Mesendoderm (in vitro differentiated cells): ENCODE results near the gene MMP17.
A peak's percentile ranks its signal among the peaks of the same experiment; 100 is the strongest.

Source experiments
- DNase-seq: peaks from one replicate; pipeline ENCODE4 v3.0.0; 2013
- H2AK5ac ChIP-seq: 2 replicates; pipeline ENCODE4 v1.6.1; 2013; ENCODE audit warnings: low read length, inconsistent platforms
- H2BK120ac ChIP-seq: 2 replicates; pipeline ENCODE4 v1.6.1; 2013; ENCODE audit warnings: low read depth, mild to moderate bottlenecking, low read length, moderate library complexity, mixed read lengths
- H2BK15ac ChIP-seq: replicated peaks from 2 replicates; pipeline ENCODE4 v1.6.1; 2013; ENCODE audit warnings: low read depth, mild to moderate bottlenecking, moderate library complexity
- H2BK5ac ChIP-seq: 2 replicates; pipeline ENCODE4 v1.6.1; 2013; ENCODE audit warnings: low read length, inconsistent platforms
- H3K18ac ChIP-seq: 2 replicates; pipeline ENCODE4 v1.6.1; 2013; ENCODE audit warnings: mild to moderate bottlenecking, low read length, mixed read lengths
- H3K23ac ChIP-seq: one replicate; pipeline ENCODE4 v1.6.1; 2013; ENCODE audit warnings: low read length
- H3K27ac ChIP-seq: 2 replicates; pipeline ENCODE4 v1.5.1; 2013; ENCODE audit warnings: low read depth, mild to moderate bottlenecking, inconsistent platforms, low read length, moderate library complexity
- H3K27me3 ChIP-seq: 2 replicates; pipeline ENCODE4 v1.6.1; 2013; ENCODE audit warnings: low read length, control low read depth, mild to moderate bottlenecking, inconsistent platforms; ENCODE audit not compliant: insufficient read depth, poor library complexity
- H3K36me3 ChIP-seq: 2 replicates; pipeline ENCODE4 v1.6.1; 2013; ENCODE audit warnings: low read length, inconsistent platforms; ENCODE audit not compliant: control insufficient read depth, insufficient read depth
- H3K4ac ChIP-seq: one replicate; pipeline ENCODE4 v1.6.1; 2013; ENCODE audit warnings: low read depth, mild to moderate bottlenecking, low read length, moderate library complexity
- H3K4me1 ChIP-seq: 2 replicates; pipeline ENCODE4 v1.6.1; 2013; ENCODE audit warnings: low read depth, low read length, inconsistent platforms; ENCODE audit not compliant: control insufficient read depth
- H3K4me2 ChIP-seq: 2 replicates; pipeline ENCODE4 v1.6.1; 2013; ENCODE audit warnings: low read length
- H3K4me3 ChIP-seq: 2 replicates; pipeline ENCODE4 v1.5.1; 2013; ENCODE audit warnings: mild to moderate bottlenecking, low read length
- H3K56ac ChIP-seq: one replicate; pipeline ENCODE4 v1.6.1; 2013; ENCODE audit warnings: low read length
- H3K79me1 ChIP-seq: 2 replicates; pipeline ENCODE4 v1.6.1; 2013; ENCODE audit warnings: low read length, inconsistent platforms
- H3K79me2 ChIP-seq: 2 replicates; pipeline ENCODE4 v1.6.1; 2013; ENCODE audit warnings: mild to moderate bottlenecking, low read length; ENCODE audit not compliant: control insufficient read depth, insufficient read depth
- H3K9ac ChIP-seq: 2 replicates; pipeline ENCODE4 v1.6.1; 2013; ENCODE audit warnings: low read length, inconsistent platforms
- H4K5ac ChIP-seq: one replicate; pipeline ENCODE4 v1.6.1; 2013; ENCODE audit warnings: low read length
- H4K8ac ChIP-seq: one replicate; pipeline ENCODE4 v1.6.1; 2013; ENCODE audit warnings: low read depth, mild to moderate bottlenecking, control low read depth, low read length, moderate library complexity
- WGBS: extraction: QIAGEN DNeasy Blood & Tissue Kit; methylation state at CpG from one replicate; pipeline ENCODE4 v1.1.7; 2013; ENCODE audit warnings: low lambda C conversion rate, missing lambda C conversion rate; ENCODE audit not compliant: insufficient coverage; ENCODE audit errors: extremely low coverage; 5-methylcytosine and 5-hydroxymethylcytosine counted together

MMP17 gene

GRCh38 chr12:131853832-131854797, 25.9 kb downstream of the MMP17 start:
- Histone ChIP-seq H4K8ac (no peak overlapping the region), H3K56ac (no peak overlapping the region), H3K79me1 (no peaks in the 10 kb centered on the region), H2BK15ac (no peak overlapping the region), H3K4me3 (no peak overlapping the region), H3K23ac (no peak overlapping the region), H3K4me1 (peaks cover 2% of the 10 kb centered on the region), H2AK5ac (no peak overlapping the region), H2BK120ac (no peak overlapping the region), H3K9ac (no peak overlapping the region), H3K79me2 (no peaks in the 10 kb centered on the region), H3K4ac (no peak overlapping the region), H3K36me3 (no peaks in the 10 kb centered on the region), H3K27me3 (no peaks in the 10 kb centered on the region), H3K18ac (no peak overlapping the region), H4K5ac (no peak overlapping the region), H3K27ac (no peak overlapping the region), H2BK5ac (no peak overlapping the region), H3K4me2 (no peak overlapping the region)
- no peak for DNase-seq
- WGBS = no CpG with 5 or more reads among the region's 35 CpGs

GRCh38 chr12:131854861-131855476, 26.8 kb downstream of the MMP17 start:
- H3K79me1 ChIP-seq = no peaks in the 10 kb centered on the region
- H3K79me2 ChIP-seq = no peaks in the 10 kb centered on the region
- H2BK5ac ChIP-seq = no peak overlapping the region
- H3K4me1 ChIP-seq = peaks cover 2% of the 10 kb centered on the region
- H4K5ac ChIP-seq = no peak overlapping the region
- H3K18ac ChIP-seq = no peak overlapping the region
- no peak overlapping the region for H2AK5ac ChIP-seq
- no peak overlapping the region for H2BK15ac ChIP-seq
- H3K27ac ChIP-seq = no peak overlapping the region
- H3K9ac ChIP-seq = no peak overlapping the region
- H3K4me3 ChIP-seq = no peak overlapping the region
- H3K4me2 ChIP-seq = no peak overlapping the region
- no peak overlapping the region for H4K8ac ChIP-seq
- no peaks in the 10 kb centered on the region for H3K36me3 ChIP-seq
- H3K4ac ChIP-seq = no peak overlapping the region
- no peak overlapping the region for H3K23ac ChIP-seq
- no peak overlapping the region for H3K56ac ChIP-seq
- no peaks in the 10 kb centered on the region for H3K27me3 ChIP-seq
- H2BK120ac ChIP-seq = no peak overlapping the region
- WGBS = no CpG with 5 or more reads among the region's 16 CpGs
- no peak for DNase-seq

- Histone ChIP-seq H3K27ac (no peak overlapping the region), H3K23ac (peak overlapping the region; percentile 24), H3K4me2 (no peak overlapping the region), H3K18ac (no peak overlapping the region), H2BK15ac (no peak overlapping the region), H3K79me2 (no peaks in the 10 kb centered on the region), H3K79me1 (no peaks in the 10 kb centered on the region), H2BK120ac (no peak overlapping the region), H4K5ac (no peak overlapping the region), H2AK5ac (no peak overlapping the region), H3K4ac (no peak overlapping the region), H3K4me1 (peaks cover 4% of the 10 kb centered on the region), H3K9ac (no peak overlapping the region), H2BK5ac (no peak overlapping the region), H3K4me3 (no peak overlapping the region), H3K36me3 (no peaks in the 10 kb centered on the region), H4K8ac (no peak overlapping the region), H3K27me3 (no peaks in the 10 kb centered on the region), H3K56ac (peak overlapping the region; percentile 67)
- no CpG with 5 or more reads among the region's 30 CpGs for WGBS
- no peak for DNase-seq
Observed at GRCh38 chr12:131855521-131856142, 27.4 kb downstream of the MMP17 start.

- no peaks in the 10 kb centered on the region for H3K79me2 ChIP-seq
- peaks cover 4% of the 10 kb centered on the region for H3K4me1 ChIP-seq
- H3K18ac ChIP-seq = no peak overlapping the region
- H3K4ac ChIP-seq = no peak overlapping the region
- H3K36me3 ChIP-seq = no peaks in the 10 kb centered on the region
- no peak overlapping the region for H2BK5ac ChIP-seq
- no peak overlapping the region for H2BK15ac ChIP-seq
- H3K4me2 ChIP-seq = no peak overlapping the region
- peak overlapping the region; percentile 67 for H3K56ac ChIP-seq
- H3K27ac ChIP-seq = no peak overlapping the region
- H2AK5ac ChIP-seq = no peak overlapping the region
- no peak overlapping the region for H4K5ac ChIP-seq
- WGBS = no CpG with 5 or more reads among the region's 10 CpGs
- no peak for DNase-seq
- H3K23ac ChIP-seq = peak overlapping the region; percentile 24
- H3K27me3 ChIP-seq = no peaks in the 10 kb centered on the region
- H4K8ac ChIP-seq = no peak overlapping the region
- H3K9ac ChIP-seq = no peak overlapping the region
- H3K4me3 ChIP-seq = no peak overlapping the region
- no peaks in the 10 kb centered on the region for H3K79me1 ChIP-seq
- H2BK120ac ChIP-seq = no peak overlapping the region
Observed at GRCh38 chr12:131856366-131857097, 28.3 kb downstream of the MMP17 start.

- no peak for DNase-seq
- Histone ChIP-seq H3K79me1 (no peaks in the 10 kb centered on the region), H3K36me3 (no peaks in the 10 kb centered on the region), H3K27me3 (no peaks in the 10 kb centered on the region), H4K8ac (no peak overlapping the region), H3K27ac (no peak overlapping the region), H3K79me2 (no peaks in the 10 kb centered on the region), H2BK15ac (no peak overlapping the region), H3K4me2 (no peak overlapping the region), H4K5ac (no peak overlapping the region), H3K4me3 (no peak overlapping the region), H3K9ac (no peak overlapping the region), H2BK120ac (no peak overlapping the region), H3K4ac (no peak overlapping the region), H3K18ac (no peak overlapping the region), H2BK5ac (no peak overlapping the region), H3K23ac (no peak overlapping the region), H3K4me1 (peaks cover 4% of the 10 kb centered on the region), H2AK5ac (no peak overlapping the region), H3K56ac (no peak overlapping the region)
- no CpG with 5 or more reads among the region's 21 CpGs for whole genome bisulfite sequencing
Observed at GRCh38 chr12:131857908-131858850, 30.0 kb downstream of the MMP17 start.
